ENCODE measurements around the gene TBC1D5. TPM values are rescaled to one million over a fixed set of nuclear protein-coding genes. Genes with fewer than 3 reads are reported as not detected.

The TBC1D5 gene
- polyA plus RNA-seq, 1 experiment = 44.6 TPM

DNA sequence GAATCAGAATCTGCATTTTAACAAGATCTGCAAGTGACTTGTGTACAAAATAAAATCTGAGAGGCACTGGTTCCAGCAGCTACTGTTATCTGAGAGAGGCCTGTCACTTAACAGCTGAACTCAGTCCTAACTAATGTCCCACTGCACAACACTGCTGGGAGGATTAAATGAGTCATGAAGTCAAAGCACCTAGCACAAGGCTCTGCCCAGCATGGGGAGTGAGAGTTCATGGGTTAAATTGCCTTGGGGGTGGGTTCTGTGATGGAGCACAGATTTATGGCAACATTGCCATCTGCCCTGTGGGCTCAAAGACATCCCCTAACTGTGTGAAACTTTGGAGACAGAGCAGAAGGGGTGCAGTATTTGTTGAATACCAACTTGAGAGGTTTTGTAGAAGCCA lies 606.7 kb downstream of the TBC1D5 start:
- H3K27me3 ChIP-seq (ENCODE audit: control insufficient read depth, insufficient read depth, low read length) = peaks cover 3% of the 10 kb centered on the region
- ChIA-PET CTCF (no interaction called here), POLR2A (no interaction called here)
- peaks cover 4% of the 10 kb centered on the region; the same call in 1 of the 2 replicates for H3K9me3 ChIP-seq (ENCODE audit: control insufficient read depth, insufficient read depth, low read length)
- DNase-seq (ENCODE audit: low read depth, low spot score) = no peak
- no peak for TF ChIP-seq CTCF (IDR thresholded peaks at IDR 0.05; ENCODE audit: low read depth, low read length)
- H3K27ac ChIP-seq (ENCODE audit: low read depth, low read length) = no peak overlapping the region
- H3K4me3 ChIP-seq (ENCODE audit: low read depth, low read length) = no peak overlapping the region

- POLR2A ChIA-PET = no interaction called here
- CTCF ChIA-PET = interaction anchor here (0.6 kb wide), 3 partner anchors 147 to 842 kb away, joined by 3 read pairs; no protein-coding TSS in a partner anchor
- peaks cover 3% of the 10 kb centered on the region for H3K27me3 ChIP-seq (ENCODE audit: control insufficient read depth, insufficient read depth, low read length)
- no peak for TF ChIP-seq CTCF (IDR thresholded peaks at IDR 0.05; ENCODE audit: low read depth, low read length)
- peaks cover 4% of the 10 kb centered on the region; the same call in 1 of the 2 replicates for H3K9me3 ChIP-seq (ENCODE audit: control insufficient read depth, insufficient read depth, low read length)
- no peak overlapping the region for H3K4me3 ChIP-seq (ENCODE audit: low read depth, low read length)
- DNase-seq (ENCODE audit: low read depth, low spot score) = no peak
- no peak overlapping the region for H3K27ac ChIP-seq (ENCODE audit: low read depth, low read length)
Observed at GRCh38 chr3:17133632-17134545, 608.5 kb downstream of the TBC1D5 start.

GRCh38 chr3:17132286-17133115 lies 609.9 kb downstream of the TBC1D5 start:
- POLR2A ChIA-PET = no interaction called here
- CTCF ChIA-PET = no interaction called here
- H3K27me3 ChIP-seq (ENCODE audit: control insufficient read depth, insufficient read depth, low read length) = no peaks in the 10 kb centered on the region
- H3K9me3 ChIP-seq (ENCODE audit: control insufficient read depth, insufficient read depth, low read length) = peaks cover 4% of the 10 kb centered on the region; the same call in 1 of the 2 replicates
- DNase-seq (ENCODE audit: low read depth, low spot score) = no peak
- TF ChIP-seq CTCF (IDR thresholded peaks at IDR 0.05; ENCODE audit: low read depth, low read length) = no peak
- no peak overlapping the region for H3K4me3 ChIP-seq (ENCODE audit: low read depth, low read length)
- no peak overlapping the region for H3K27ac ChIP-seq (ENCODE audit: low read depth, low read length)

DNA sequence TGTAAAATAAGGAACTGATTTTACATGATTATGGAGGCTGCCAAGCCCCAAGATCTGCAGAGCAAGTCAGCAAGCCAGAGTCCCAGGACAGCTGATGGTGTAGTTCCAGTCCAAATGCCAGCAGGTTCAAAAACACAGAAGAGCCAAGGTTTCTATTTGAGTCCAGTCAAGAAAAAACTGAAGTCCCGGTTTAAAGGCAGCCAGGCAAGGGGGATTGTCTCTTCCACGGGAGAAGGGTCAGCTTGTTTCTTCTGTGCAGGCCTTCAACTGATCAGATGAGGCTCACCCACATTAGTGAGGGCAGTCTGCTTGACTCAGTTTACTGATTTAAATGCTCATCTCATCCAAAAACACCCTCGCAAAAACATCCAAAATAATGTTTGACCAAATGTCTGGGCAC lies 611.5 kb downstream of the TBC1D5 start:
- ChIA-PET CTCF (no interaction called here), POLR2A (no interaction called here)
- no peak for TF ChIP-seq CTCF (IDR thresholded peaks at IDR 0.05; ENCODE audit: low read depth, low read length)
- Histone ChIP-seq H3K27me3 (ENCODE audit: control insufficient read depth, insufficient read depth, low read length) (no peaks in the 10 kb centered on the region), H3K4me3 (ENCODE audit: low read depth, low read length) (no peak overlapping the region), H3K9me3 (ENCODE audit: control insufficient read depth, insufficient read depth, low read length) (peaks cover 4% of the 10 kb centered on the region; the same call in 1 of the 2 replicates), H3K27ac (ENCODE audit: low read depth, low read length) (no peak overlapping the region)
- no peak for DNase-seq (ENCODE audit: low read depth, low spot score)

All from AG04450 (cell line).